Gastrocnemius medialis (tissue), 4 donors: ENCODE results near the gene SEMA4G. TPM values are rescaled to one million over a fixed set of nuclear protein-coding genes. Genes with fewer than 3 reads are reported as not detected.

ENCODE experiments used
- ATAC-seq, 2 donors: fragments of 150-250 bp; one replicate each; pipeline ENCODE4 v1.9.1; 2016
- DNase-seq, 2 donors: peaks; one replicate each; pipeline ENCODE4 v3.0.0-alpha.2; 2019
- H3K27ac ChIP-seq, 4 donors: fragments of 200-600 bp; sonication (generic); 1 replicate in 1 of 4; 2 replicates in 3 of 4; pipeline ENCODE4 v1.5.1; 2016 to 2018; ENCODE audit warnings: mild to moderate bottlenecking in 2 of 4, moderate library complexity in 1 of 4
- H3K27me3 ChIP-seq, 3 donors: fragments of 200-600 bp; sonication (generic) in 2 of 3; 1 replicate in 1 of 3; 2 replicates in 2 of 3; pipeline versions ENCODE4 v1.5.1 to v1.6.0; 2016 to 2019; ENCODE audit warnings: mild to moderate bottlenecking in 1 of 3, moderate library complexity in 1 of 3
- H3K36me3 ChIP-seq, 2 donors: fragments of 200-600 bp; sonication (generic) in 1 of 2; one replicate each; pipeline ENCODE4 v1.5.1; 2017 to 2018
- H3K4me1 ChIP-seq, 2 donors: fragments of 200-600 bp; sonication (generic) in 1 of 2; one replicate each; pipeline ENCODE4 v1.5.1; 2016 to 2017; ENCODE audit warnings: mild to moderate bottlenecking in 2 of 2
- H3K4me3 ChIP-seq, 4 donors: fragments of 200-600 bp; sonication (generic) in 3 of 4; 1 replicate in 1 of 4; 2 replicates in 3 of 4; pipeline ENCODE4 v1.5.1; 2016 to 2019; ENCODE audit warnings: mild to moderate bottlenecking in 2 of 4
- H3K9me3 ChIP-seq, 3 donors: fragments of 200-600 bp; sonication (generic) in 2 of 3; 1 replicate in 1 of 3; 2 replicates in 2 of 3; pipeline ENCODE4 v1.5.1; 2016 to 2019
- POLR2A ChIP-seq, 2 donors: fragments of 450-650 bp; IDR thresholded peaks; one replicate each; pipeline ENCODE4 v1.6.1; 2017; ENCODE audit warnings: antibody characterized with exemption in 2 of 2, mild to moderate bottlenecking in 2 of 2, moderate library complexity in 2 of 2
- in situ Hi-C, 4 donors: fragments of 200-750 bp; cut with MboI; loops; one replicate each; pipeline versions ENCODE4 v1.15.0 to v1.8.0; 2017; ENCODE audit warnings: low sequenced_read_pairs in 4 of 4
- intact Hi-C: fragments of 100-400 bp; cut with DNase I; formaldehyde crosslinking; loops from one replicate; pipeline ENCODE4 v1.15.1; 2023; ENCODE audit warnings: low total_unique reads
- total RNA-seq, 4 donors: library from RNA; depleted of rRNA; stranded (reverse); fragments of >200 nt; gene quantifications; one replicate each; pipeline versions ENCODE4 v1.1.0 to v1.2.3, GENCODE V29; 2016
- TF ChIP-seq, protein P1 (sequence below), 5 experiments: fragments of 450-650 bp in 3 of 5; fragments of 200-600 bp in 2 of 5; sonication (generic) in 2 of 5; IDR thresholded peaks in 4 of 5; conservative IDR thresholded peaks in 1 of 5; 1 replicate in 4 of 5; 2 replicates in 1 of 5; pipeline ENCODE4 v1.5.1; 2016 to 2019; ENCODE audit warnings: antibody characterized with exemption in 5 of 5, mild to moderate bottlenecking in 3 of 5, moderate library complexity in 3 of 5

SEMA4G gene, protein sequence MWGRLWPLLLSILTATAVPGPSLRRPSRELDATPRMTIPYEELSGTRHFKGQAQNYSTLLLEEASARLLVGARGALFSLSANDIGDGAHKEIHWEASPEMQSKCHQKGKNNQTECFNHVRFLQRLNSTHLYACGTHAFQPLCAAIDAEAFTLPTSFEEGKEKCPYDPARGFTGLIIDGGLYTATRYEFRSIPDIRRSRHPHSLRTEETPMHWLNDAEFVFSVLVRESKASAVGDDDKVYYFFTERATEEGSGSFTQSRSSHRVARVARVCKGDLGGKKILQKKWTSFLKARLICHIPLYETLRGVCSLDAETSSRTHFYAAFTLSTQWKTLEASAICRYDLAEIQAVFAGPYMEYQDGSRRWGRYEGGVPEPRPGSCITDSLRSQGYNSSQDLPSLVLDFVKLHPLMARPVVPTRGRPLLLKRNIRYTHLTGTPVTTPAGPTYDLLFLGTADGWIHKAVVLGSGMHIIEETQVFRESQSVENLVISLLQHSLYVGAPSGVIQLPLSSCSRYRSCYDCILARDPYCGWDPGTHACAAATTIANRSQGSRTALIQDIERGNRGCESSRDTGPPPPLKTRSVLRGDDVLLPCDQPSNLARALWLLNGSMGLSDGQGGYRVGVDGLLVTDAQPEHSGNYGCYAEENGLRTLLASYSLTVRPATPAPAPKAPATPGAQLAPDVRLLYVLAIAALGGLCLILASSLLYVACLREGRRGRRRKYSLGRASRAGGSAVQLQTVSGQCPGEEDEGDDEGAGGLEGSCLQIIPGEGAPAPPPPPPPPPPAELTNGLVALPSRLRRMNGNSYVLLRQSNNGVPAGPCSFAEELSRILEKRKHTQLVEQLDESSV
- total RNA-seq = 1 to 10 TPM in 1 of 4 donors, under 1 TPM in 3; 0.46 to 1.1 (median 0.52) TPM

DNA sequence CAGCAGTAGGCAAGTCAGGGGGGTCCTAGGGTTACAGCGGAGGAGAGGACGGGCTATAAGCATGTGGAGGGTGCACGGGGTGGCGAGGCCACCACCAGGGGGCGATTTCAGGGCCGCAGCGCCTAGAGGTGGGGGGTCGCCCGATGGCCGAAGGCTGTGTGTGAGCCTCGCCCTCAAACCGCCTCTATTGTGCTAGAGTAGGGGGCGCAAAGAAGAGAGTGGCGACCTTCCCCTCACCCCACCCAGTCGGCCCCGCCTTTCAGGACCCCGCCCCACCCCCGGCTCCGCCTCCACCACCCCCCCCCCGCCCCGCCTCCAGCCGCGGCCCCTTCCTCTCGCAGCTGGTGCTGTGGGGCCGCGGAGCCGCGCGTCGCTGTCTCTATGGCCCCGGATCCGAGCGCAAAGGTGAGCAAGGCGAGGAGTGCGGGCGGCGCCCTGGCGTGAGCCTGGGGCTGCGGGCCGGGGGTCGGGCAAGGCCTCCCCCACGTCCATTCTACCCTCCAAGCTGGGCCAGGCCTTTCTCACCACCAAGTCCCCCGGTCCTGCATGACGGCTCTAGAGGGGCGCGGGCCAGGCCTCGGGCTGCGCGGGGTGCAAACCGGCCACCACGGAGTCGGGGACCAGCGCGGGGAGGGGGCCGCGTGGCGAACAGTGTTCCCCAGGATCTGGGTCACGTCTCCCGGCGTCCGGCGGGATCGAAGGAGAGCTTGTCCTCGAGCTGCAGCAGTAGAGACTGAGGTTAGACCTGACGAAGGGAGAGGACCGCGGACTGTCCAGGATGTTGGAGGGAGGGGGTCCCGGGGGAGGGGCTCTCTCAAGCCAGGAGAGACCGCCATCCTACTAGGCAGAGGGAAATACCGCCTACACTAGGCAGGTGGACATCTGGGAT lies at the start of gene SEMA4G:
SEMA4G (plus strand) TSS at position 318 of the 889 bp plus-strand sequence. CDS start 3,409 bp downstream, outside the sequence.
- H3K4me3 ChIP-seq = peak within 1 kb of the TSS; percentile 49 to 81 (median 62)
- no peaks in the 10 kb centered on the region for H3K9me3 ChIP-seq
- H3K27me3 ChIP-seq = no peaks in the 10 kb centered on the region
- DNase-seq = no peak
- TF ChIP-seq, protein P1, sequence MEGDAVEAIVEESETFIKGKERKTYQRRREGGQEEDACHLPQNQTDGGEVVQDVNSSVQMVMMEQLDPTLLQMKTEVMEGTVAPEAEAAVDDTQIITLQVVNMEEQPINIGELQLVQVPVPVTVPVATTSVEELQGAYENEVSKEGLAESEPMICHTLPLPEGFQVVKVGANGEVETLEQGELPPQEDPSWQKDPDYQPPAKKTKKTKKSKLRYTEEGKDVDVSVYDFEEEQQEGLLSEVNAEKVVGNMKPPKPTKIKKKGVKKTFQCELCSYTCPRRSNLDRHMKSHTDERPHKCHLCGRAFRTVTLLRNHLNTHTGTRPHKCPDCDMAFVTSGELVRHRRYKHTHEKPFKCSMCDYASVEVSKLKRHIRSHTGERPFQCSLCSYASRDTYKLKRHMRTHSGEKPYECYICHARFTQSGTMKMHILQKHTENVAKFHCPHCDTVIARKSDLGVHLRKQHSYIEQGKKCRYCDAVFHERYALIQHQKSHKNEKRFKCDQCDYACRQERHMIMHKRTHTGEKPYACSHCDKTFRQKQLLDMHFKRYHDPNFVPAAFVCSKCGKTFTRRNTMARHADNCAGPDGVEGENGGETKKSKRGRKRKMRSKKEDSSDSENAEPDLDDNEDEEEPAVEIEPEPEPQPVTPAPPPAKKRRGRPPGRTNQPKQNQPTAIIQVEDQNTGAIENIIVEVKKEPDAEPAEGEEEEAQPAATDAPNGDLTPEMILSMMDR (IDR thresholded peaks at IDR 0.05 in 4 of 5, conservative IDR thresholded peaks at IDR 0.05 in 1 of 5) = peak; percentile 36 to 75 (median 72)
- no peak for TF ChIP-seq POLR2A (IDR thresholded peaks at IDR 0.05)
- no peak within 1 kb of the TSS for H3K27ac ChIP-seq
- intact Hi-C loops = loop anchor here (1.0 kb wide), 1 partner anchor 45 kb away; no protein-coding TSS in a partner anchor
- H3K4me1 ChIP-seq = peaks cover 7 to 16% of the 10 kb centered on the region in 2 donors
- in situ Hi-C loops = no loop called here
- peaks cover 0 to 12% of the 10 kb centered on the region in 2 donors for H3K36me3 ChIP-seq
- peak; percentile 72 for ATAC-seq

DNA sequence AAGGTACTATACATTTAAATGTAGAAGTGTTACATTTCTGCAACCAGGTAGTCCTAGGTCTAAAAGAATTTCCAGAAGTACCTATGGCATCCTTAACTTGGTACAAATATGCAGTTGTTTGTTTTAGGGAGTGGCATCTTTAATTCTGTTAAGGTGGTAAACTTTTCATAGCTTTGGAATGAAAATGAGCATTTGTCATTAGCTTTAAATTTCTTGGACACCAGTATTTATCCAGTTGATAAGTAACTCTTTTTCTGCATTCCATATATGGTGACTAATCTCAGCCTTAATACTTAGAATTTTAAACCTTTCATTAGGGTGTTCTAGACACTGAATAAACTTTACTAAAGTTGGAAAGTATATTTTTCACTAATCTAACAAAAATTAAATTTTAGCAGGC lies 45.7 kb upstream of the SEMA4G start:
- ATAC-seq (no peak), DNase-seq (no peak)
- no peak for TF ChIP-seq POLR2A (IDR thresholded peaks at IDR 0.05)
- TF ChIP-seq, protein P1 (IDR thresholded peaks at IDR 0.05 in 4 of 5, conservative IDR thresholded peaks at IDR 0.05 in 1 of 5) = no peak
- Histone ChIP-seq H3K27ac (no peak overlapping the region), H3K4me1 (no peaks in the 10 kb centered on the region), H3K36me3 (peaks cover under 1 to 80% of the 10 kb centered on the region in 2 donors), H3K9me3 (no peaks in the 10 kb centered on the region), H3K27me3 (no peaks in the 10 kb centered on the region), H3K4me3 (no peak overlapping the region)
- in situ Hi-C loops = no loop called here
- intact Hi-C loops = no loop called here

DNA sequence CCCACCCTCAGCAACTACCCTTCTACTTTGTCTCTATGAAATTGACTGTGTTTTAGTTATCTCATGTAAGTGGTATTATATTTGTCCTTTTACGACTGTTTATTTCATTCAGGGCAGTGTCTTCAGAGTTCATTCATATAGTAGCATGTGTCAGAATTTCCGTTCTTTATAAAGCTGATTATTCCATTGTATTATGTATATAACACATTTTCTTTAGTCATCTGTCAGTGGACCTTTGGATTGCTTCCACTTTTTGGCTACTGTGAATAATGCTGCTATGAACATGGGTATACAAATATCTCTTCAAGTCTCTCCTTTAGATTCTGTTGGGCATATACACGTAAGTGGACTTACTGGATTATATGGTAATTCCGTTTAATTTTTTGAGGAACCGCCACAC lies 42.0 kb upstream of the SEMA4G start:
- TF ChIP-seq, protein P1 (IDR thresholded peaks at IDR 0.05 in 4 of 5, conservative IDR thresholded peaks at IDR 0.05 in 1 of 5) = no peak
- no peak for TF ChIP-seq POLR2A (IDR thresholded peaks at IDR 0.05)
- no peak for DNase-seq
- Histone ChIP-seq H3K27me3 (no peaks in the 10 kb centered on the region), H3K27ac (no peak overlapping the region), H3K4me3 (no peak overlapping the region), H3K9me3 (no peaks in the 10 kb centered on the region), H3K4me1 (peaks cover 18 to 19% of the 10 kb centered on the region in 2 donors), H3K36me3 (peaks cover 0 to 82% of the 10 kb centered on the region in 2 donors)
- intact Hi-C loops = no loop called here
- ATAC-seq = no peak
- in situ Hi-C loops = no loop called here

DNA sequence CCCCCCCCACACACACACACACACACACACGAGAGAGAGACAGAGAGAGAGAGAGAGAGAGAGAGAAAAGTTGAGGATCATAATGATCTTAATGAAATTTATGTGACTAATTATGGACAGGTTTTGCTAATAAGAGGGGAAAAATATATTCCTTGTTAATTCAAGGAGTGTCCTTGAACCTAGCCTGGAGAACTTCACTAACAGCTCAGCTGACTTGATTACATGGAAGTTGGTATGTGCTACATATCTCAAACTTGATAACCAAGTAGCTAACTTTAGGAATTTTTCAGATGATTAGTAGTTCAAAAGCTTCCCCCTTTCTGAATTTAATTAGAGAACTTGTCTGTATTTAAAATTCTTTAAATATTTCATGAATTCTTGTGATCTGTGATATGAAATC lies 41.3 kb upstream of the SEMA4G start:
- H3K4me1 ChIP-seq = peaks cover 18 to 19% of the 10 kb centered on the region in 2 donors
- ATAC-seq (no peak), DNase-seq (no peak)
- peaks cover 0 to 84% of the 10 kb centered on the region in 2 donors for H3K36me3 ChIP-seq
- no peaks in the 10 kb centered on the region for H3K9me3 ChIP-seq
- in situ Hi-C loops = no loop called here
- intact Hi-C loops = no loop called here
- no peaks in the 10 kb centered on the region for H3K27me3 ChIP-seq
- no peak overlapping the region for H3K4me3 ChIP-seq
- H3K27ac ChIP-seq = no peak overlapping the region
- no peak for TF ChIP-seq POLR2A (IDR thresholded peaks at IDR 0.05)
- TF ChIP-seq, protein P1 (IDR thresholded peaks at IDR 0.05 in 4 of 5, conservative IDR thresholded peaks at IDR 0.05 in 1 of 5) = no peak
